ENCODE data around the gene CALD1. TPM values are rescaled to one million over a fixed set of nuclear protein-coding genes. Genes with fewer than 3 reads are reported as not detected.

Gene CALD1
- total and polyA plus RNA-seq, 2 experiments from 2014 or later: 22.6 to 135 TPM

- Histone ChIP-seq H3K27ac (no peak overlapping the region), H3K4me3 (no peak overlapping the region), H3K4me1 (ENCODE audit: low read depth) (peaks cover 18% of the 10 kb centered on the region), H3K9me3 (ENCODE audit: low read depth) (no peaks in the 10 kb centered on the region), H3K27me3 (no peaks in the 10 kb centered on the region), H3K36me3 (no peaks in the 10 kb centered on the region)
- no peak for DNase-seq (ENCODE audit: low read depth in 1 of 2, low spot score in 1 of 2)
- no peak for TF ChIP-seq CTCF (IDR thresholded peaks at IDR 0.05; ENCODE audit: low read depth, low read length)
Observed at GRCh38 chr7:134993877-134994456, 214.5 kb downstream of the CALD1 start.

GRCh38 chr7:134995239-134996096, 216.0 kb downstream of the CALD1 start:
- no peaks in the 10 kb centered on the region for H3K9me3 ChIP-seq (ENCODE audit: low read depth)
- TF ChIP-seq CTCF (IDR thresholded peaks at IDR 0.05; ENCODE audit: low read depth, low read length): no peak
- H3K4me3 ChIP-seq: no peak overlapping the region
- peak overlapping the region; percentile 54 for H3K27ac ChIP-seq
- H3K36me3 ChIP-seq: no peaks in the 10 kb centered on the region
- H3K27me3 ChIP-seq: no peaks in the 10 kb centered on the region
- peaks cover 18% of the 10 kb centered on the region for H3K4me1 ChIP-seq (ENCODE audit: low read depth)
- no peak for DNase-seq (ENCODE audit: low read depth in 1 of 2, low spot score in 1 of 2)

- H3K27ac ChIP-seq: peak overlapping the region; percentile 54
- H3K36me3 ChIP-seq: no peaks in the 10 kb centered on the region
- no peaks in the 10 kb centered on the region for H3K27me3 ChIP-seq
- no peaks in the 10 kb centered on the region for H3K9me3 ChIP-seq (ENCODE audit: low read depth)
- H3K4me1 ChIP-seq (ENCODE audit: low read depth): peaks cover 18% of the 10 kb centered on the region
- DNase-seq (ENCODE audit: low read depth in 1 of 2, low spot score in 1 of 2): peak in 1 of 2 donors; percentile 38
- no peak for TF ChIP-seq CTCF (IDR thresholded peaks at IDR 0.05; ENCODE audit: low read depth, low read length)
- H3K4me3 ChIP-seq: no peak overlapping the region
Observed at GRCh38 chr7:134996097-134996550, 216.7 kb downstream of the CALD1 start.

GRCh38 chr7:134997214-134997885, 217.9 kb downstream of the CALD1 start:
- no peak overlapping the region for H3K4me3 ChIP-seq
- no peak for DNase-seq (ENCODE audit: low read depth in 1 of 2, low spot score in 1 of 2)
- no peak overlapping the region for H3K27ac ChIP-seq
- no peaks in the 10 kb centered on the region for H3K9me3 ChIP-seq (ENCODE audit: low read depth)
- no peak for TF ChIP-seq CTCF (IDR thresholded peaks at IDR 0.05; ENCODE audit: low read depth, low read length)
- no peaks in the 10 kb centered on the region for H3K27me3 ChIP-seq
- no peaks in the 10 kb centered on the region for H3K36me3 ChIP-seq
- H3K4me1 ChIP-seq (ENCODE audit: low read depth): peaks cover 18% of the 10 kb centered on the region

- Histone ChIP-seq H3K27me3 (no peaks in the 10 kb centered on the region), H3K4me3 (no peak overlapping the region), H3K4me1 (ENCODE audit: low read depth) (peaks cover 23% of the 10 kb centered on the region), H3K9me3 (ENCODE audit: low read depth) (no peaks in the 10 kb centered on the region), H3K27ac (no peak overlapping the region), H3K36me3 (no peaks in the 10 kb centered on the region)
- DNase-seq (ENCODE audit: low read depth in 1 of 2, low spot score in 1 of 2): no peak
- TF ChIP-seq CTCF (IDR thresholded peaks at IDR 0.05; ENCODE audit: low read depth, low read length): no peak
Observed at GRCh38 chr7:134999136-134999535, 219.7 kb downstream of the CALD1 start.

Measured in cardiac muscle cell (in vitro differentiated cells and primary cell).